Kidney (tissue), 14 donors: ENCODE results near the gene C10orf90. TPM values are rescaled to one million over a fixed set of nuclear protein-coding genes. Genes with fewer than 3 reads are reported as not detected.

Experiments
- DNase-seq, 5 donors: peaks; one replicate each; pipeline ENCODE4 v3.0.0-alpha.2; 2013 to 2020
- FAIRE-seq: peaks from 2 replicates; lab custom pipeline; 2012; peaks lifted over from hg19 to GRCh38; lab: Jason Lieb, UNC
- H3K27ac ChIP-seq, 2 donors: one replicate each; pipeline ENCODE4 v1.7.0; 2013; ENCODE audit warnings: low read depth in 2 of 2, low read length in 2 of 2, inconsistent platforms in 1 of 2
- H3K27me3 ChIP-seq: one replicate; pipeline ENCODE4 v1.7.1; 2013; ENCODE audit warnings: low read length, inconsistent platforms; ENCODE audit not compliant: control insufficient read depth, insufficient read depth
- H3K36me3 ChIP-seq, 3 donors: one replicate each; pipeline versions ENCODE4 v1.7.0 to v1.7.1; 2013; ENCODE audit warnings: low read length in 3 of 3, control low read depth in 1 of 3, inconsistent platforms in 1 of 3; ENCODE audit not compliant: insufficient read depth in 3 of 3, control insufficient read depth in 2 of 3
- H3K4me1 ChIP-seq, 3 donors: one replicate each; pipeline versions ENCODE4 v1.7.0 to v1.7.1; 2013; ENCODE audit warnings: low read length in 3 of 3, inconsistent platforms in 1 of 3, low read depth in 1 of 3; ENCODE audit not compliant: control insufficient read depth in 2 of 3, insufficient read depth in 2 of 3
- H3K4me3 ChIP-seq, 3 donors: one replicate each; pipeline versions ENCODE4 v1.7.0 to v1.8.1; 2013; ENCODE audit warnings: low read length in 3 of 3, control low read depth in 1 of 3, inconsistent platforms in 1 of 3
- H3K9ac ChIP-seq, 3 donors: one replicate each; pipeline versions ENCODE4 v1.7.0 to v1.7.1; 2013; ENCODE audit warnings: low read length in 3 of 3, control low read depth in 1 of 3, inconsistent platforms in 1 of 3
- H3K9me3 ChIP-seq, 3 donors: one replicate each; pipeline versions ENCODE4 v1.7.0 to v1.7.1; 2013; ENCODE audit warnings: low read length in 3 of 3, control low read depth in 1 of 3, inconsistent platforms in 1 of 3; ENCODE audit not compliant: control insufficient read depth in 2 of 3, insufficient read depth in 1 of 3
- intact Hi-C: fragments of 100-400 bp; cut with DNase I; formaldehyde crosslinking; loops from one replicate; pipeline ENCODE4 v1.11.1; 2022
- polyA plus RNA-seq: library from polyadenylated mRNA; stranded (reverse); fragments of 350-450 nt; fragmentation: Illumina TruSeq; extraction: RNeasy Lipid Tissue Mini Kit (QIAGEN cat#74804); gene quantifications from one replicate; pipeline ENCODE4 v1.2.3, GENCODE V29; 2014; ENCODE audit warnings: low read depth, low replicate concordance; ENCODE audit not compliant: insufficient read depth
- total RNA-seq: library from RNA; stranded (reverse); fragmentation: NEBNext Ultra II Directional; extraction: Animal tissue kit (Norgen Biotek cat#: 25700); gene quantifications from one replicate; pipeline ENCODE4 v1.2.1, GENCODE V29; 2021
- TF ChIP-seq, protein P1 (sequence below): IDR thresholded peaks from 3 replicates; pipeline ENCODE4 v1.5.1; 2012; ENCODE audit warnings: mild to moderate bottlenecking, moderate library complexity, borderline replicate concordance; ENCODE audit not compliant: insufficient read depth; ENCODE audit errors: extremely low read depth
- donor health status: control.
- donor health status: control.
- donor health status: control.
- donor health status: control.
- donor health status: control.
- donor health status: DM: yes; HTN: yes; CAD: no.
- donor health status: Normal renal cell carcinoma (clear cell type).

Gene C10orf90
- total and polyA plus RNA-seq, 2 donors from 2014 or later = 0.30 TPM; not detected in 1

GRCh38 chr10:126637501-126637900, 33.0 kb downstream of the C10orf90 start:
- TF ChIP-seq, protein P1, sequence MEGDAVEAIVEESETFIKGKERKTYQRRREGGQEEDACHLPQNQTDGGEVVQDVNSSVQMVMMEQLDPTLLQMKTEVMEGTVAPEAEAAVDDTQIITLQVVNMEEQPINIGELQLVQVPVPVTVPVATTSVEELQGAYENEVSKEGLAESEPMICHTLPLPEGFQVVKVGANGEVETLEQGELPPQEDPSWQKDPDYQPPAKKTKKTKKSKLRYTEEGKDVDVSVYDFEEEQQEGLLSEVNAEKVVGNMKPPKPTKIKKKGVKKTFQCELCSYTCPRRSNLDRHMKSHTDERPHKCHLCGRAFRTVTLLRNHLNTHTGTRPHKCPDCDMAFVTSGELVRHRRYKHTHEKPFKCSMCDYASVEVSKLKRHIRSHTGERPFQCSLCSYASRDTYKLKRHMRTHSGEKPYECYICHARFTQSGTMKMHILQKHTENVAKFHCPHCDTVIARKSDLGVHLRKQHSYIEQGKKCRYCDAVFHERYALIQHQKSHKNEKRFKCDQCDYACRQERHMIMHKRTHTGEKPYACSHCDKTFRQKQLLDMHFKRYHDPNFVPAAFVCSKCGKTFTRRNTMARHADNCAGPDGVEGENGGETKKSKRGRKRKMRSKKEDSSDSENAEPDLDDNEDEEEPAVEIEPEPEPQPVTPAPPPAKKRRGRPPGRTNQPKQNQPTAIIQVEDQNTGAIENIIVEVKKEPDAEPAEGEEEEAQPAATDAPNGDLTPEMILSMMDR = no peak
- DNase-seq (no peak), FAIRE-seq (no peak)
- H3K9ac ChIP-seq = no peak overlapping the region
- no peaks in the 10 kb centered on the region for H3K4me1 ChIP-seq
- no peaks in the 10 kb centered on the region for H3K27me3 ChIP-seq
- intact Hi-C loops = no loop called here
- no peak overlapping the region for H3K4me3 ChIP-seq
- no peaks in the 10 kb centered on the region for H3K9me3 ChIP-seq
- no peak overlapping the region for H3K27ac ChIP-seq
- H3K36me3 ChIP-seq = no peaks in the 10 kb centered on the region

DNA sequence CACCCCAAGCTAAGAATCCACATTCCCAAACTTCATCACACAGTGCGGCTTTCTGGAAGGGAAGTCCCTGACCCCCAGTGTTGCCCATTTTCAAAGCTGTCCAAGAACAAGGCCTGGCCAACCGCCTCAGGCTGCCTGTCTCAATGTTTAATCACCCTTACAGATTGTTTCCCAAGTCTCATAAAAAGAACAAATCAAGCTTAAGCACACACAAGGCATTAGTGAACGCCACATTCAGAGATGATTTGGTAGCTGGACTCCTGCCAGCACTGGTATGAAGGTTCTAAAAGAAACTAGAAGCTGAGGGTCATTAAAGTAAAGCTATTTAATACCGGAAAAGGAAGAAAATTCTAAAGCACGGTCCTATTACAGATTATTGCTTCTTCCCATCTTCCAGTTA, 35.6 kb downstream of the C10orf90 start:
- H3K9me3 ChIP-seq = no peaks in the 10 kb centered on the region
- DNase-seq = peak in 3 of 5 donors; percentile 46 to 79 (median 73)
- intact Hi-C loops = no loop called here
- no peaks in the 10 kb centered on the region for H3K4me1 ChIP-seq
- H3K27ac ChIP-seq = no peak overlapping the region
- H3K9ac ChIP-seq = no peak overlapping the region
- H3K27me3 ChIP-seq = no peaks in the 10 kb centered on the region
- no peak overlapping the region for H3K4me3 ChIP-seq
- no peaks in the 10 kb centered on the region for H3K36me3 ChIP-seq
- FAIRE-seq = no peak
- TF ChIP-seq, protein P1 = no peak

- Histone ChIP-seq H3K9me3 (no peaks in the 10 kb centered on the region), H3K36me3 (no peaks in the 10 kb centered on the region), H3K27me3 (no peaks in the 10 kb centered on the region), H3K4me3 (no peak overlapping the region), H3K9ac (no peak overlapping the region), H3K27ac (no peak overlapping the region), H3K4me1 (no peaks in the 10 kb centered on the region)
- DNase-seq = no peak
- TF ChIP-seq, protein P1 = no peak
- FAIRE-seq = no peak
- intact Hi-C loops = no loop called here
Observed at GRCh38 chr10:126634347-126634746, 36.1 kb downstream of the C10orf90 start.

DNA sequence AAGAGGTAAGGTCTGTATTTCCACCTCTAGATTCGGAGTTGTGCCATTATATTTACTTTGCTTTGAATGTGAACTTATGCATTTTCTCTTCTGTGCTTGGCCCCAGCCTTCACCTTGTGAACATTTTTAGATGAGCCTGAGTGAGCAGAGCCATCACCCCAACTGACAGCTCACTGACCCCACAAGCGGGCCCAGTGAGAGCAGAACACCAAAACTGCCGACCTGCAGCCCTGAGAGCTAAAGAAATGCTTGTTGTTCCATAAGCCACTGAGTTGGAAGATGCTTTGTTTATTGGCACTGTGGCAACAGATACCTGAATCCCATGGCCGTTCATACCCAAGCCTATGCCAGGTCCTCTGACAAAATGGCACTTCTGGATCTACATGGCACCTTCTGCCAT, 37.8 kb downstream of the C10orf90 start:
- intact Hi-C loops = no loop called here
- FAIRE-seq = no peak
- Histone ChIP-seq H3K9ac (no peak overlapping the region), H3K4me3 (no peak overlapping the region), H3K36me3 (no peaks in the 10 kb centered on the region), H3K9me3 (no peaks in the 10 kb centered on the region), H3K4me1 (no peaks in the 10 kb centered on the region), H3K27ac (no peak overlapping the region), H3K27me3 (no peaks in the 10 kb centered on the region)
- TF ChIP-seq, protein P1 = no peak
- DNase-seq = no peak
